Natural killer cell treated with Interleukin-12 subunit alpha and Interleukin-12 subunit beta and Interleukin-15 and Interleukin-18, amount 100 ng/mL, for 72 hours (primary cell): ENCODE results near the gene OR2T27. TPM values are rescaled to one million over a fixed set of nuclear protein-coding genes. Genes with fewer than 3 reads are reported as not detected.

ENCODE experiments used
- ATAC-seq, 2 donors: fragments of 150-1000 bp; cut with Tn5 transposase in 1 of 2; sonication (Bioruptor Pico), chemical (Tn5 transposase) in 1 of 2; 2 replicates each; pipeline ENCODE4 v1.10.0; 2021
- DNase-seq: peaks from one replicate; pipeline ENCODE4 v3.0.0; 2022; ENCODE audit warnings: low spot score
- H3K27ac Mint-ChIP-seq, 2 donors: 1 replicate in 1 of 2; 2 replicates in 1 of 2; pipeline ENCODE4 v1.8.0; 2022; ENCODE audit warnings: mixed read lengths in 2 of 2, mild to moderate bottlenecking in 1 of 2, moderate library complexity in 1 of 2
- H3K27me3 Mint-ChIP-seq, 2 donors: 1 replicate in 1 of 2; 2 replicates in 1 of 2; pipeline ENCODE4 v1.8.0; 2022; ENCODE audit warnings: mixed read lengths in 2 of 2
- H3K36me3 Mint-ChIP-seq: one replicate; pipeline ENCODE4 v1.8.0; 2022; ENCODE audit warnings: mixed read lengths
- H3K4me1 Mint-ChIP-seq, 2 donors: 1 replicate in 1 of 2; 2 replicates in 1 of 2; pipeline ENCODE4 v1.8.0; 2022; ENCODE audit warnings: low read depth in 2 of 2, mixed read lengths in 2 of 2, mild to moderate bottlenecking in 1 of 2
- H3K4me3 Mint-ChIP-seq: one replicate; pipeline ENCODE4 v1.8.0; 2022; ENCODE audit warnings: mixed read lengths
- H3K9me3 Mint-ChIP-seq: 2 replicates; pipeline ENCODE4 v1.8.0; 2022; ENCODE audit warnings: mixed read lengths
- total RNA-seq, 2 donors: library from RNA; stranded (reverse); gene quantifications; one replicate each; pipeline ENCODE4 v1.2.3, GENCODE V29; 2022

OR2T27 gene
- total RNA-seq, 2 donors from 2014 or later, result not detected

GRCh38 chr1:248627971-248628844 lies 27.1 kb downstream of the OR2T27 start:
- Mint-ChIP-seq H3K4me1 (no peaks in the 10 kb centered on the region), H3K27ac (no peak overlapping the region), H3K9me3 (no peaks in the 10 kb centered on the region), H3K36me3 (no peaks in the 10 kb centered on the region), H3K27me3 (peaks cover 6 to 8% of the 10 kb centered on the region in 2 donors), H3K4me3 (no peak overlapping the region)
- DNase-seq (no peak), ATAC-seq (no peak)

- H3K4me1 Mint-ChIP-seq, result no peaks in the 10 kb centered on the region
- no peak overlapping the region for H3K4me3 Mint-ChIP-seq
- no peaks in the 10 kb centered on the region for H3K9me3 Mint-ChIP-seq
- H3K27ac Mint-ChIP-seq, result no peak overlapping the region
- ATAC-seq (no peak), DNase-seq (no peak)
- peaks cover 8 to 9% of the 10 kb centered on the region in 2 donors for H3K27me3 Mint-ChIP-seq
- H3K36me3 Mint-ChIP-seq, result no peaks in the 10 kb centered on the region
These were observed 29.4 kb downstream of the OR2T27 start for GRCh38 chr1:248625971-248626370.

- Mint-ChIP-seq H3K9me3 (no peaks in the 10 kb centered on the region), H3K27ac (no peak overlapping the region), H3K4me1 (no peaks in the 10 kb centered on the region), H3K36me3 (no peaks in the 10 kb centered on the region), H3K4me3 (no peak overlapping the region), H3K27me3 (peaks cover 7 to 8% of the 10 kb centered on the region in 2 donors)
- DNase-seq, result no peak
- ATAC-seq, result no peak
These were observed 30.2 kb downstream of the OR2T27 start for GRCh38 chr1:248625166-248625565.

- H3K4me1 Mint-ChIP-seq, result no peaks in the 10 kb centered on the region
- peaks cover 0 to 5% of the 10 kb centered on the region in 2 donors for H3K27me3 Mint-ChIP-seq
- no peaks in the 10 kb centered on the region for H3K36me3 Mint-ChIP-seq
- no peak overlapping the region for H3K27ac Mint-ChIP-seq
- no peak for ATAC-seq
- no peak for DNase-seq
- no peaks in the 10 kb centered on the region for H3K9me3 Mint-ChIP-seq
- H3K4me3 Mint-ChIP-seq, result no peak overlapping the region
These were observed 32.7 kb downstream of the OR2T27 start for GRCh38 chr1:248622570-248623001.

GRCh38 chr1:248621770-248622169 lies 33.6 kb downstream of the OR2T27 start:
- DNase-seq (no peak), ATAC-seq (no peak)
- Mint-ChIP-seq H3K9me3 (no peaks in the 10 kb centered on the region), H3K4me3 (no peak overlapping the region), H3K36me3 (no peaks in the 10 kb centered on the region), H3K4me1 (no peaks in the 10 kb centered on the region), H3K27ac (no peak overlapping the region), H3K27me3 (peaks cover 0 to 5% of the 10 kb centered on the region in 2 donors)

- peaks cover 0 to 5% of the 10 kb centered on the region in 2 donors for H3K27me3 Mint-ChIP-seq
- ATAC-seq, result no peak
- no peak overlapping the region for H3K4me3 Mint-ChIP-seq
- no peaks in the 10 kb centered on the region for H3K9me3 Mint-ChIP-seq
- H3K4me1 Mint-ChIP-seq, result no peaks in the 10 kb centered on the region
- no peak for DNase-seq
- H3K36me3 Mint-ChIP-seq, result no peaks in the 10 kb centered on the region
- no peak overlapping the region for H3K27ac Mint-ChIP-seq
These were observed 36.5 kb downstream of the OR2T27 start for GRCh38 chr1:248618878-248619277.

- H3K9me3 Mint-ChIP-seq, result no peaks in the 10 kb centered on the region
- H3K4me1 Mint-ChIP-seq, result no peaks in the 10 kb centered on the region
- ATAC-seq, result no peak
- no peak overlapping the region for H3K4me3 Mint-ChIP-seq
- no peak overlapping the region for H3K27ac Mint-ChIP-seq
- H3K27me3 Mint-ChIP-seq, result peaks cover 0 to 5% of the 10 kb centered on the region in 2 donors
- no peaks in the 10 kb centered on the region for H3K36me3 Mint-ChIP-seq
- DNase-seq, result no peak
These were observed 37.2 kb downstream of the OR2T27 start for GRCh38 chr1:248618119-248618518.

- H3K27ac Mint-ChIP-seq, result no peak overlapping the region
- no peak overlapping the region for H3K4me3 Mint-ChIP-seq
- H3K4me1 Mint-ChIP-seq, result no peaks in the 10 kb centered on the region
- H3K27me3 Mint-ChIP-seq, result peaks cover 0 to 2% of the 10 kb centered on the region in 2 donors
- H3K9me3 Mint-ChIP-seq, result no peaks in the 10 kb centered on the region
- no peak for ATAC-seq
- no peak for DNase-seq
- no peaks in the 10 kb centered on the region for H3K36me3 Mint-ChIP-seq
These were observed 41.6 kb downstream of the OR2T27 start for GRCh38 chr1:248613742-248614141.

GRCh38 chr1:248611883-248612414 lies 43.4 kb downstream of the OR2T27 start:
- no peaks in the 10 kb centered on the region for H3K4me1 Mint-ChIP-seq
- DNase-seq (no peak), ATAC-seq (no peak)
- no peaks in the 10 kb centered on the region for H3K27me3 Mint-ChIP-seq
- H3K4me3 Mint-ChIP-seq, result no peak overlapping the region
- H3K9me3 Mint-ChIP-seq, result no peaks in the 10 kb centered on the region
- no peak overlapping the region for H3K27ac Mint-ChIP-seq
- H3K36me3 Mint-ChIP-seq, result no peaks in the 10 kb centered on the region

GRCh38 chr1:248610301-248610700 lies 45.0 kb downstream of the OR2T27 start:
- Mint-ChIP-seq H3K27ac (no peak overlapping the region), H3K27me3 (peaks cover 5 to 6% of the 10 kb centered on the region in 2 donors), H3K4me1 (no peaks in the 10 kb centered on the region), H3K4me3 (no peak overlapping the region), H3K36me3 (no peaks in the 10 kb centered on the region), H3K9me3 (no peaks in the 10 kb centered on the region)
- ATAC-seq (no peak), DNase-seq (no peak)

Other genes starting within 250 kb of the OR2T27 start
- gene OR2T2, start 209.9 kb downstream of the OR2T27 start, total RNA-seq, result not detected
- under 1 TPM in 1 of 2 donors, not detected in 1; 0.47 TPM for gene OR2T3, start 182.2 kb downstream of the OR2T27 start, total RNA-seq
- gene OR2T5, start 166.9 kb downstream of the OR2T27 start, total RNA-seq, result not detected
- not detected for gene OR2G6, start 147.5 kb downstream of the OR2T27 start, total RNA-seq
- gene OR2T29, start 92.8 kb downstream of the OR2T27 start, total RNA-seq, result not detected
- gene OR2T34, start 80.8 kb downstream of the OR2T27 start, total RNA-seq, result not detected
- not detected for gene OR2T10, start 57.8 kb downstream of the OR2T27 start, total RNA-seq
- not detected for gene OR2T11, start 20.4 kb downstream of the OR2T27 start, total RNA-seq
- gene OR2T35, start 10.2 kb downstream of the OR2T27 start, total RNA-seq, result not detected
- gene OR14I1, start 47.2 kb upstream of the OR2T27 start, total RNA-seq, result not detected
- gene LYPD8, start 100.2 kb upstream of the OR2T27 start, total RNA-seq, result not detected
- 10 to 100 TPM; 18.3 to 23.8 TPM for gene SH3BP5L, start 170.4 kb upstream of the OR2T27 start, total RNA-seq
- 10 to 100 TPM; 41.2 to 59.7 TPM for gene ZNF672, start 182.7 kb upstream of the OR2T27 start, total RNA-seq
- gene ZNF692, start 203.6 kb upstream of the OR2T27 start, total RNA-seq, result 100 to 1,000 TPM in 1 of 2 donors, 10 to 100 TPM in 1; 40.4 to 142 TPM